ENCODE results near the gene OR10H3. TPM values are rescaled to one million over a fixed set of nuclear protein-coding genes. Genes with fewer than 3 reads are reported as not detected.

Gene OR10H3
- total and polyA plus RNA-seq, 2 donors (not counting 1 experiment from before 2014, with no cell fraction given) = not detected

DNA sequence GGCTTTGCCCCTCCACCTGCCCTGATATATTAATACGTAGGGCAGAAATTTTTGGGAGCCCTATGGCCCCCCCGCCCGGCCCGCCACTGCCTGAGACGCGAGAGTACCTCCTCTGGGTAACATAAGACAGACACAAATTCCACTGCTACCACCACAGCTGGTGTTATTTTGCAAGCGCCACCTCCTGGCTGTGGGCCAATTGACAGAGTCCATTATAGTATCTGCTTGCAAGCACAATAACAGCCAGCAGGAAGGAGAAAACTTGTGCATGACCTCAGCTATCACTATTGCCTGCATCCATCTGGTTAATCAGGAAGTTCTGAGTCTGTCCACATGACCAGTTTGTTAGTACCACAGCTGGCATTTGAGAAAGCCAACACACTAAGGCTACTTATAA lies 35.3 kb upstream of the OR10H3 start:
- intact Hi-C loops (cut with micrococcal nuclease) = no loop called here
- Mint-ChIP-seq H3K27me3 (peaks cover 45% of the 10 kb centered on the region), H3K4me1 (no peaks in the 10 kb centered on the region), H3K27ac (no peak overlapping the region), H3K4me3 (no peak overlapping the region), H3K9me3 (ENCODE audit: insufficient read depth) (no peaks in the 10 kb centered on the region)
- H3K27me3 ChIP-seq (replicated peaks in 1 of 4; ENCODE audit: control extremely low read depth in 1 of 4, control insufficient read depth in 3 of 4, insufficient read depth in 4 of 4, low read length in 3 of 4) = peaks cover 0 to 17% (median 3%) of the 10 kb centered on the region in 4 experiments
- H3K4me2 ChIP-seq (replicated peaks; ENCODE audit: low read depth, low read length, poor library complexity, severe bottlenecking) = no peak overlapping the region
- H3K79me2 ChIP-seq (ENCODE audit: control insufficient read depth, insufficient read depth, low read length) = no peaks in the 10 kb centered on the region
- TF ChIP-seq, protein P1, sequence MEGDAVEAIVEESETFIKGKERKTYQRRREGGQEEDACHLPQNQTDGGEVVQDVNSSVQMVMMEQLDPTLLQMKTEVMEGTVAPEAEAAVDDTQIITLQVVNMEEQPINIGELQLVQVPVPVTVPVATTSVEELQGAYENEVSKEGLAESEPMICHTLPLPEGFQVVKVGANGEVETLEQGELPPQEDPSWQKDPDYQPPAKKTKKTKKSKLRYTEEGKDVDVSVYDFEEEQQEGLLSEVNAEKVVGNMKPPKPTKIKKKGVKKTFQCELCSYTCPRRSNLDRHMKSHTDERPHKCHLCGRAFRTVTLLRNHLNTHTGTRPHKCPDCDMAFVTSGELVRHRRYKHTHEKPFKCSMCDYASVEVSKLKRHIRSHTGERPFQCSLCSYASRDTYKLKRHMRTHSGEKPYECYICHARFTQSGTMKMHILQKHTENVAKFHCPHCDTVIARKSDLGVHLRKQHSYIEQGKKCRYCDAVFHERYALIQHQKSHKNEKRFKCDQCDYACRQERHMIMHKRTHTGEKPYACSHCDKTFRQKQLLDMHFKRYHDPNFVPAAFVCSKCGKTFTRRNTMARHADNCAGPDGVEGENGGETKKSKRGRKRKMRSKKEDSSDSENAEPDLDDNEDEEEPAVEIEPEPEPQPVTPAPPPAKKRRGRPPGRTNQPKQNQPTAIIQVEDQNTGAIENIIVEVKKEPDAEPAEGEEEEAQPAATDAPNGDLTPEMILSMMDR (IDR thresholded peaks at IDR 0.05) = no peak
- no peak for TF ChIP-seq EZH2 (IDR thresholded peaks at IDR 0.05; ENCODE audit: borderline replicate concordance, insufficient read depth, low read depth, low read length, poor library complexity, severe bottlenecking)
- no peak overlapping the region for H3K9ac ChIP-seq (ENCODE audit: low read length)
- H3K27ac ChIP-seq (ENCODE audit: low read length in 2 of 2) = no peak overlapping the region
- WGBS (ENCODE audit: insufficient coverage) = 0% methylated on average over 7 of the region's 7 CpGs
- H3K4me3 ChIP-seq (ENCODE audit: control extremely low read depth in 1 of 5, extremely low read depth in 1 of 5, insufficient read depth in 1 of 5, low read depth in 2 of 5, low read length in 4 of 5) = no peak overlapping the region
- no peaks in the 10 kb centered on the region for H3K9me3 ChIP-seq (ENCODE audit: control extremely low read depth in 1 of 3, control insufficient read depth in 2 of 3, insufficient read depth in 1 of 3, low read length in 2 of 3)
- no peak overlapping the region for H2AFZ ChIP-seq (ENCODE audit: insufficient read depth, low read depth, low read length, poor library complexity, severe bottlenecking)
- ATAC-seq (ENCODE audit: low read depth) = no peak
- ChIA-PET POLR2A (no interaction called here), CTCF (no interaction called here)
- DNase-seq = no peak
- no peaks in the 10 kb centered on the region for H3K36me3 ChIP-seq (replicated peaks in 1 of 2; ENCODE audit: control extremely low read depth in 1 of 2, control insufficient read depth in 1 of 2, extremely low read depth in 1 of 2, insufficient read depth in 2 of 2, low read length in 1 of 2)
- H3K4me1 ChIP-seq (ENCODE audit: control insufficient read depth in 2 of 2, insufficient read depth in 2 of 2, low read length in 2 of 2) = no peaks in the 10 kb centered on the region
- H4K20me1 ChIP-seq (ENCODE audit: control insufficient read depth, insufficient read depth, low read length, poor library complexity, severe bottlenecking) = no peaks in the 10 kb centered on the region

DNA sequence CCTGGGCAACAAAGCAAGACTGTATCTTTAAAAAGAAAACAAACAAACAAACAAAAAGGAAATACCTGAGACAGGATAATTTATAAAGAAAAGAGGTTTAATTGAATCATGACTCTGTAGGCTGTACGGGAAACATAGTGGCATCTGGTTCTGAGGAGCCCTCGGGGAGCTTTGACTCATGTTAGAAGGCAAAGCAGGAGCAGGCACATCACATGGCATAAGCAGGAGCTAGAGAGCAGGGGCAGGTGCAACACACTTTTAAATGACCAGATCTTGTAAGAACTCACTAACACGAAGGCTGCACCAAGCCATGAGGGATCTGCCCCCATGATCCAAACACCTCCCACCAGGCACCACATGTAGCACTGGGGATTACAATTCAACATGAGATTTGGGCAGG lies 23.1 kb upstream of the OR10H3 start:
- Mint-ChIP-seq H3K4me3 (no peak overlapping the region), H3K4me1 (no peaks in the 10 kb centered on the region), H3K27me3 (peaks cover 36% of the 10 kb centered on the region), H3K27ac (no peak overlapping the region), H3K9me3 (ENCODE audit: insufficient read depth) (peaks cover 6% of the 10 kb centered on the region)
- Histone ChIP-seq H2AFZ (ENCODE audit: insufficient read depth, low read depth, low read length, poor library complexity, severe bottlenecking) (no peak overlapping the region), H3K4me1 (ENCODE audit: control insufficient read depth in 2 of 2, insufficient read depth in 2 of 2, low read length in 2 of 2) (no peaks in the 10 kb centered on the region), H3K36me3 (replicated peaks in 1 of 2; ENCODE audit: control extremely low read depth in 1 of 2, control insufficient read depth in 1 of 2, extremely low read depth in 1 of 2, insufficient read depth in 2 of 2, low read length in 1 of 2) (no peaks in the 10 kb centered on the region), H3K4me3 (ENCODE audit: control extremely low read depth in 1 of 5, extremely low read depth in 1 of 5, insufficient read depth in 1 of 5, low read depth in 2 of 5, low read length in 4 of 5) (no peak overlapping the region), H3K9ac (ENCODE audit: low read length) (no peak overlapping the region), H3K27me3 (replicated peaks in 1 of 4; ENCODE audit: control extremely low read depth in 1 of 4, control insufficient read depth in 3 of 4, insufficient read depth in 4 of 4, low read length in 3 of 4) (peaks cover 0 to 8% (median 0%) of the 10 kb centered on the region in 4 experiments), H3K9me3 (ENCODE audit: control extremely low read depth in 1 of 3, control insufficient read depth in 2 of 3, insufficient read depth in 1 of 3, low read length in 2 of 3) (peaks cover 0 to 3% (median 1%) of the 10 kb centered on the region in 3 donors), H4K20me1 (ENCODE audit: control insufficient read depth, insufficient read depth, low read length, poor library complexity, severe bottlenecking) (no peaks in the 10 kb centered on the region), H3K27ac (ENCODE audit: low read length in 2 of 2) (no peak overlapping the region), H3K4me2 (replicated peaks; ENCODE audit: low read depth, low read length, poor library complexity, severe bottlenecking) (no peak overlapping the region), H3K79me2 (ENCODE audit: control insufficient read depth, insufficient read depth, low read length) (no peaks in the 10 kb centered on the region)
- TF ChIP-seq, protein P1 (IDR thresholded peaks at IDR 0.05) = no peak
- no peak for TF ChIP-seq EZH2 (IDR thresholded peaks at IDR 0.05; ENCODE audit: borderline replicate concordance, insufficient read depth, low read depth, low read length, poor library complexity, severe bottlenecking)
- ATAC-seq (ENCODE audit: low read depth) (no peak), DNase-seq (no peak)
- ChIA-PET CTCF (no interaction called here), POLR2A (no interaction called here)
- intact Hi-C loops (cut with micrococcal nuclease) = no loop called here
- 75% methylated on average over 3 of the region's 3 CpGs for WGBS (ENCODE audit: insufficient coverage)
